ENCODE data around the gene PLEK. TPM values are rescaled to one million over a fixed set of nuclear protein-coding genes. Genes with fewer than 3 reads are reported as not detected.

Gene PLEK
- total and polyA plus RNA-seq, 2 of the 13 experiments (the other 11 are each of a cell fraction or from before 2014, with no cell fraction given), result not detected

- TF ChIP-seq ZNF318 (CRISPR knock-in tag; IDR thresholded peaks at IDR 0.05) (no peak), SRY (CRISPR knock-in tag; IDR thresholded peaks at IDR 0.05) (no peak), ZSCAN12 (CRISPR knock-in tag; IDR thresholded peaks at IDR 0.05) (no peak), BRCA1 (CRISPR knock-in tag; IDR thresholded peaks at IDR 0.05) (no peak)
Observed at GRCh38 chr2:68351997-68352396, 13.1 kb upstream of the PLEK start (continued).

All from HepG2 (cell line).